ENCODE results near the gene CASZ1.

CASZ1 gene

DNA sequence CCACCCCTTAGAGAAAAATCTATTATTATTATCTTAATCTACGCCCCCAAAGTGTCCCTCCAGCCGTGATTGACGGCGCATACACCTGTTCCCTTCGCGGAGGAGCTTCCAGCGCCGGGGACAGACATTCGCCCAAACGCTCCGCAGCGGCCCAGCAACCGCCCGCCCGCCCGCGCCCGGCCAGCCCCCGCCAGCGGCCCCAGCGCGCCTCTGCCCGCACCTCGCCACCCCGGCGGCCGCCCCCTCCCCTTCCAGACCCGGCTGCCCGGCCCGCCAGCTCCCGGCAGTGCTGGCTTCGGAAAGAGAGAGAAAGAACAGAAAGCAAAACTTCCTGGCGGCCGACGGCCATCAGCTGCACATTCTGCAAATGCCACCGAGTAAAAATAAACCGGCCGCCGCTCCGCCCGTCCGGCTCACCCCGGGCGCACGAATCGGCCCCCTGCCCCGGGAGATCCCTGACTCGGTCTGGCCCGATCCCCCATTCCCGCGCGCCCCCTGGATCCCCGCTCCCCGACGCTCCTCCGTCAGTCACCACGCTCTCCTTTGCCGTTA lies 1.6 kb downstream of the CASZ1 start:
- peaks cover 40% of the 10 kb centered on the region for H3K27me3 ChIP-seq (ENCODE audit: control insufficient read depth, insufficient read depth, low read length, poor library complexity, severe bottlenecking)
- no peak overlapping the region for H3K27ac ChIP-seq (ENCODE audit: insufficient read depth, low read depth, low read length, poor library complexity, severe bottlenecking)
- H3K36me3 ChIP-seq (ENCODE audit: control insufficient read depth, insufficient read depth, low read length), result no peaks in the 10 kb centered on the region

DNA sequence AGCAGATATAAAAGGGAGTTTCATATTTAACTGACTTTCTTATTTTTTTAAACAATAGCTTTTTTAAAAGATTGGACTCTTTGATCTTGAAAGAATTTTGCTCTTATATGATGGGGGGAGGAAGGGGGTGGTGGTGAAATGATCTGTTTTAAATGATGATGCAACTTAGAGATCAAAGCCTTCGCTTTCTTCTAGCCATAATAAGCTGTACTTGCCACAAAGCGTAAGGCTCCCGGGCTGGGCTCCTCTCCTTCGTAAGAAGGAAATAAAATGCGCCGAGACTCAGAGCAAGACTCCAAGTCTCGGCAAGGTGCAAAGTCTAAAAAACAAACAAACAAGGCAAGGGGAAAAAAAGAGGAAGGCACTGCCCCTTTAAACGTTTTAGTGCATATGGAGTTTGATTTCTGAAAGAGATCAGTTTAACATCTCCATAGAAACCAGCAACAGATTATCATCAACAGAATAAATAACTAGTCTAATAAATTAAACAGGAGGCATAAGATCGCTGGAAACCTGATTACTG lies 3.3 kb downstream of the CASZ1 start:
- no peaks in the 10 kb centered on the region for H3K36me3 ChIP-seq (ENCODE audit: control insufficient read depth, insufficient read depth, low read length)
- H3K4me3 ChIP-seq (ENCODE audit: insufficient read depth, low read depth, low read length), result peak overlapping the region; percentile 62
- peaks cover 55% of the 10 kb centered on the region for H3K4me1 ChIP-seq (ENCODE audit: control insufficient read depth, insufficient read depth, low read length)
- 2% methylated on average over 8 to 9 of the region's 9 CpGs for WGBS, 2 experiments
- H3K27ac ChIP-seq (ENCODE audit: insufficient read depth, low read depth, low read length, poor library complexity, severe bottlenecking), result no peak overlapping the region
- H3K9me3 ChIP-seq (ENCODE audit: control insufficient read depth, low read length), result no peaks in the 10 kb centered on the region
- H3K27me3 ChIP-seq (ENCODE audit: control insufficient read depth, insufficient read depth, low read length, poor library complexity, severe bottlenecking), result peaks cover 40% of the 10 kb centered on the region

More for the DNA sequence above, 1.6 kb downstream of the CASZ1 start:
- peak overlapping the region; percentile 62 for H3K4me3 ChIP-seq (ENCODE audit: insufficient read depth, low read depth, low read length)
- WGBS, 2 experiments, result 0% methylated on average over 58 of the region's 58 CpGs
- peaks cover 43% of the 10 kb centered on the region for H3K4me1 ChIP-seq (ENCODE audit: control insufficient read depth, insufficient read depth, low read length)
- no peaks in the 10 kb centered on the region for H3K9me3 ChIP-seq (ENCODE audit: control insufficient read depth, low read length)

DNA sequence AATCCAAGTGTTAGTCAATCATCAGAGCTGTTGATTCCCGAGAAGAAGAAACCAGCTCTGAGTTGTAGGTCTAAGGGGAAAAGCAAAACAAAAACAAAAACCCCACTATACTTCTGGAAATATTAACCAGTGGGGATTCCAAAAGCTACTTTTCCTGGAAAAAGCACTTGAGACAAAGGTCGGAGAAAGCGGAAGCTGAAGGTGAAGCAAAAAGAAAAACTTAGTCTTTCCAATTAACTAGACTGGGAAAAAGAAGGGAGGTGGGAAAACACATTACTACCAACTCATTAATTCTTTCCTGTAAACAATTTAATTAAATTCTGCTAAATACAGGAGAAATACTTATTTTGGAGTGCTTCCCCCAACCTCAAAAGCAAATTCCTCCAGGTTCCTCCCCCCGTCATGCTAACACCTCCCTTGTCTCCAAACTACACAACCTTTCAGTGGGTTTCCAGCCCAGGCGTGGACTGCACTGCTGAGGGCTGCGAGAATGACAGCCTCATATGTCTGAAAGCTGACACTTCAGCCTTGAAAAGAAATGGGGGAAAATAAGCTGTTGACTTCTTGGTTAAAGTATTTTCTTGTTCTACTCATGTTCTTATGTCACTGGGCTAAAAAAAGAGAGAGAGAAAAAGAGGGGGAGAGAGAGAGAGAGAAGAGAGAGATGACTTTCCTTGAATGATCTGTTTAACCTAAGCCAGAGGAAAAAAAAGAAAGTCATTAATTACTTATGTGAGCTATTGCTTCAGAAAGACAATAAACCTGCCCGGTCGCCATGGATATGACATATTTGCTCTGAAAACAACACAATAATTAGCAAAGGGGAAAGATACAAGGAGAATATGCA lies 5.1 kb downstream of the CASZ1 start:
- no peak overlapping the region for H3K27ac ChIP-seq (ENCODE audit: insufficient read depth, low read depth, low read length, poor library complexity, severe bottlenecking)
- WGBS, 2 experiments, result 45 to 53% methylated on average over 7 to 8 of the region's 8 CpGs

GRCh38 chr1:10789803-10790702 lies 6.4 kb downstream of the CASZ1 start:
- peaks cover 48% of the 10 kb centered on the region for H3K4me1 ChIP-seq (ENCODE audit: control insufficient read depth, insufficient read depth, low read length)
- H3K27me3 ChIP-seq (ENCODE audit: control insufficient read depth, insufficient read depth, low read length, poor library complexity, severe bottlenecking), result peaks cover 29% of the 10 kb centered on the region
- no peak overlapping the region for H3K27ac ChIP-seq (ENCODE audit: insufficient read depth, low read depth, low read length, poor library complexity, severe bottlenecking)
- no peaks in the 10 kb centered on the region for H3K9me3 ChIP-seq (ENCODE audit: control insufficient read depth, low read length)
- no peak overlapping the region for H3K4me3 ChIP-seq (ENCODE audit: insufficient read depth, low read depth, low read length)
- H3K36me3 ChIP-seq (ENCODE audit: control insufficient read depth, insufficient read depth, low read length), result no peaks in the 10 kb centered on the region
- WGBS, 2 experiments, result 79 to 81% methylated on average over 25 to 27 of the region's 27 CpGs

More for the DNA sequence above, 5.1 kb downstream of the CASZ1 start:
- Histone ChIP-seq H3K4me1 (ENCODE audit: control insufficient read depth, insufficient read depth, low read length) (peaks cover 55% of the 10 kb centered on the region), H3K4me3 (ENCODE audit: insufficient read depth, low read depth, low read length) (no peak overlapping the region), H3K36me3 (ENCODE audit: control insufficient read depth, insufficient read depth, low read length) (no peaks in the 10 kb centered on the region), H3K9me3 (ENCODE audit: control insufficient read depth, low read length) (no peaks in the 10 kb centered on the region), H3K27me3 (ENCODE audit: control insufficient read depth, insufficient read depth, low read length, poor library complexity, severe bottlenecking) (peaks cover 40% of the 10 kb centered on the region)

- Histone ChIP-seq H3K4me3 (ENCODE audit: insufficient read depth, low read depth, low read length) (no peak overlapping the region), H3K36me3 (ENCODE audit: control insufficient read depth, insufficient read depth, low read length) (no peaks in the 10 kb centered on the region), H3K27ac (ENCODE audit: insufficient read depth, low read depth, low read length, poor library complexity, severe bottlenecking) (no peak overlapping the region), H3K9me3 (ENCODE audit: control insufficient read depth, low read length) (no peaks in the 10 kb centered on the region), H3K27me3 (ENCODE audit: control insufficient read depth, insufficient read depth, low read length, poor library complexity, severe bottlenecking) (peaks cover 20% of the 10 kb centered on the region), H3K4me1 (ENCODE audit: control insufficient read depth, insufficient read depth, low read length) (peaks cover 44% of the 10 kb centered on the region)
- WGBS, 2 experiments, result 80 to 89% methylated on average over 8 of the region's 8 CpGs
Observed at GRCh38 chr1:10789047-10789791, 7.2 kb downstream of the CASZ1 start.

DNA sequence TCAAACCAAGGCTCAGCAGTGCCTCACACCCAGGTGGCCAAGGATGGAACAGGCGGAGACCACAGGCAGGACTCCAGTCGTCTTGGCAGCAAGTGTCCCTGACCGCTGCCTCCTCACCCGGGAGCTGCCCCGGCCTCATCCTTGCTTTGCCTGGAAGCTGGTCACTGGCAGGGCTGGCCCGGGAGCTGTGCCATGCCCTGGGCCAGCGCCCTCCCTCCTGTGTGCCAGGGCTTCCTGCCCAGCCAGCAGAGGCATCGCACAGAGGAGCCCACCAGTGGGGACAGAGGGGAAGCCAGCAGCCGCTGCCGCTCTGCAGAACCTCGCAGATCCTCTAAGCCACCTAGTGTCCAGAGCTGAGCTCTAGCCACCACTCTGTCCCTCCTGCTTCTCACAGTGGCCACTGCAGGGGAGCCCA lies 7.8 kb downstream of the CASZ1 start:
- 62 to 65% methylated on average over 11 of the region's 11 CpGs for WGBS, 2 experiments
- H3K27ac ChIP-seq (ENCODE audit: insufficient read depth, low read depth, low read length, poor library complexity, severe bottlenecking), result no peak overlapping the region
- H3K27me3 ChIP-seq (ENCODE audit: control insufficient read depth, insufficient read depth, low read length, poor library complexity, severe bottlenecking), result peaks cover 14% of the 10 kb centered on the region
- H3K4me3 ChIP-seq (ENCODE audit: insufficient read depth, low read depth, low read length), result no peak overlapping the region
- no peaks in the 10 kb centered on the region for H3K9me3 ChIP-seq (ENCODE audit: control insufficient read depth, low read length)
- H3K4me1 ChIP-seq (ENCODE audit: control insufficient read depth, insufficient read depth, low read length), result peaks cover 48% of the 10 kb centered on the region
- H3K36me3 ChIP-seq (ENCODE audit: control insufficient read depth, insufficient read depth, low read length), result no peaks in the 10 kb centered on the region

- Histone ChIP-seq H3K4me3 (ENCODE audit: insufficient read depth, low read depth, low read length) (no peak overlapping the region), H3K4me1 (ENCODE audit: control insufficient read depth, insufficient read depth, low read length) (peaks cover 51% of the 10 kb centered on the region), H3K27ac (ENCODE audit: insufficient read depth, low read depth, low read length, poor library complexity, severe bottlenecking) (no peak overlapping the region), H3K9me3 (ENCODE audit: control insufficient read depth, low read length) (no peaks in the 10 kb centered on the region), H3K27me3 (ENCODE audit: control insufficient read depth, insufficient read depth, low read length, poor library complexity, severe bottlenecking) (peaks cover under 1% of the 10 kb centered on the region), H3K36me3 (ENCODE audit: control insufficient read depth, insufficient read depth, low read length) (no peaks in the 10 kb centered on the region)
- 94 to 96% methylated on average over 21 of the region's 21 CpGs for WGBS, 2 experiments
Observed at GRCh38 chr1:10787286-10787685, 9.2 kb downstream of the CASZ1 start.

DNA sequence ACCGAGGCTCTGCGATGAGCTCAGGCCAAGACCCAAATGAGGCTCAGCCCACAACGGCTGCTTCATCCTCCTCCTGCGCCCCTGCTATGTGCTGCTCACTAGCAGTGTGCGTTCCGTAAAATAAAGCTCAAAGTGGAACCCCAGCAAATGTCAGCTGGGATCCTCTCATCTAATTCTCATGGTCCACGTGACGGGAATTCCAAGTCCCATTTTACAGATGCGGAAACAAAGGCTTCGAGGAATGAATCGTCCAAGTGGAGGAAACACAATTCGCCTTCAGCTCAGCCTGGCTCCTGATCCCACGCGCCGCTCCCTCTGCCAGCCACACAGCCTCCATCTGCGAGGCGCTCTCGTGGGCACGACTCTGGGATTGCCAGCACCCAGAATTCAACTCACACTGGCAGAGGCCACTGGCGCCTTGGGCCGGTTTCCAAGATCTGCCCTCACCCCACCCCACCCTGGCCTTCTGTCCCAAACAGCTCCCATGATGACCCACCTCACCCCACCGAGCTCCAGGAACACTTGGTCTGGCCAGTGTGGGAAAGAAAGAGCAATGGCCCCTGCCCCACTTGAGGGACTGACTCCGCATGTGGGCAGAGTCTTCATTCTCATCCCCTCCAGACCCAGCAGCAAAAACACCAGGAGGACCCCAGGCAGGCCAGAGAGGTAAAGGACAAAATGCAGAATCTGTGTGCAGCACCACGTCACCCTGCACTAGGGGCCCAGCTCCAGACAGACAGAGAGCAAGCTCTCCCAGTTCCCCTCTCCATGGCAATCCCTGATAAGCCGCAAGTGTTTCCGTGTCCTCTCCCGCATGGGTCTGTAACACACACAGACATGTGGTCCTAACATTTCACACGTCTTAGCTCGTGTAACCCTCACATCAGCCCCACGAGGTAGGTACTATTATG lies 10.5 kb downstream of the CASZ1 start:
- Histone ChIP-seq H3K27me3 (ENCODE audit: control insufficient read depth, insufficient read depth, low read length, poor library complexity, severe bottlenecking) (no peaks in the 10 kb centered on the region), H3K27ac (ENCODE audit: insufficient read depth, low read depth, low read length, poor library complexity, severe bottlenecking) (no peak overlapping the region), H3K9me3 (ENCODE audit: control insufficient read depth, low read length) (no peaks in the 10 kb centered on the region), H3K4me3 (ENCODE audit: insufficient read depth, low read depth, low read length) (no peak overlapping the region), H3K36me3 (ENCODE audit: control insufficient read depth, insufficient read depth, low read length) (no peaks in the 10 kb centered on the region), H3K4me1 (ENCODE audit: control insufficient read depth, insufficient read depth, low read length) (peaks cover 50% of the 10 kb centered on the region)
- 93 to 94% methylated on average over 30 of the region's 30 CpGs for WGBS, 2 experiments
